Dermis blood vessel endothelial cell (primary cell): ENCODE measurements around the gene SLC25A3. TPM values are rescaled to one million over a fixed set of nuclear protein-coding genes. Genes with fewer than 3 reads are reported as not detected.

Source experiments
- total RNA-seq: library from RNA; depleted of rRNA; stranded (reverse); fragments of >200 nt; gene quantifications from 2 replicates; pipeline ENCODE4 v1.2.3, GENCODE V29; 2014

SLC25A3 gene
- total RNA-seq, 1 donor from 2014 or later: 657 TPM

Other genes with a start within 250 kb of the SLC25A3 start
- gene TMPO, start 78.1 kb upstream of the SLC25A3 start, total RNA-seq: 143 and 205 TPM in 2 replicates
- gene IKBIP, start 51.1 kb downstream of the SLC25A3 start, total RNA-seq: 44.4 and 51.6 TPM in 2 replicates
- 29.1 and 37.3 TPM in 2 replicates for gene APAF1, start 51.6 kb downstream of the SLC25A3 start, total RNA-seq